Liver (tissue), 9 donors: ENCODE data around the gene SCN8A. TPM values are rescaled to one million over a fixed set of nuclear protein-coding genes. Genes with fewer than 3 reads are reported as not detected.

ENCODE experiments used
- DNase-seq: peaks from one replicate; pipeline ENCODE4 v3.0.0-alpha.2; 2017; ENCODE audit warnings: low spot score
- H3K27ac ChIP-seq, 2 donors: one replicate each; pipeline ENCODE4 v1.7.0; 2013; ENCODE audit warnings: inconsistent platforms in 2 of 2, low read length in 2 of 2, control low read depth in 1 of 2, low read depth in 1 of 2, mild to moderate bottlenecking in 1 of 2
- H3K27me3 ChIP-seq, 4 donors: one replicate each; pipeline versions ENCODE4 v1.6.1 to v1.7.0; 2013; ENCODE audit warnings: low read length in 3 of 4, inconsistent platforms in 1 of 4, mild to moderate bottlenecking in 1 of 4, moderate library complexity in 1 of 4; ENCODE audit not compliant: control insufficient read depth in 4 of 4, insufficient read depth in 4 of 4
- H3K36me3 ChIP-seq, 4 donors: one replicate each; pipeline versions ENCODE4 v1.6.1 to v1.7.0; 2013; ENCODE audit warnings: low read length in 3 of 4, mild to moderate bottlenecking in 3 of 4, low read depth in 1 of 4, moderate library complexity in 1 of 4; ENCODE audit not compliant: control insufficient read depth in 4 of 4, insufficient read depth in 3 of 4
- H3K4me1 ChIP-seq, 4 donors: one replicate each; pipeline versions ENCODE4 v1.6.1 to v1.7.0; 2013; ENCODE audit warnings: low read length in 3 of 4, mild to moderate bottlenecking in 3 of 4, moderate library complexity in 1 of 4; ENCODE audit not compliant: control insufficient read depth in 4 of 4, insufficient read depth in 4 of 4
- H3K4me3 ChIP-seq, 3 donors: one replicate each; pipeline versions ENCODE4 v1.6.1 to v1.7.0; 2013; ENCODE audit warnings: low read length in 3 of 3, control low read depth in 1 of 3, low read depth in 1 of 3, mild to moderate bottlenecking in 1 of 3
- H3K9ac ChIP-seq, 2 donors: one replicate each; pipeline ENCODE4 v1.7.0; 2013; ENCODE audit warnings: low read length in 2 of 2, mild to moderate bottlenecking in 2 of 2, moderate library complexity in 2 of 2, control low read depth in 1 of 2, low read depth in 1 of 2
- H3K9me3 ChIP-seq, 4 donors: one replicate each; pipeline versions ENCODE4 v1.6.1 to v1.7.0; 2013; ENCODE audit warnings: low read length in 3 of 4; ENCODE audit not compliant: control insufficient read depth in 4 of 4
- FOXA1 ChIP-seq: IDR thresholded peaks from 2 replicates; pipeline ENCODE4 v1.6.1; 2016; ENCODE audit warnings: antibody characterized with exemption
- FOXA2 ChIP-seq: IDR thresholded peaks from 2 replicates; pipeline ENCODE4 v1.6.1; 2016; ENCODE audit warnings: antibody characterized with exemption
- GABPA ChIP-seq, 2 donors: IDR thresholded peaks in 1 of 2; conservative IDR thresholded peaks in 1 of 2; 2 replicates each; pipeline ENCODE4 v1.6.1; 2016; ENCODE audit warnings: antibody characterized with exemption in 2 of 2, mild to moderate bottlenecking in 1 of 2, moderate library complexity in 1 of 2
- HNF4G ChIP-seq: IDR thresholded peaks from 2 replicates; pipeline ENCODE4 v1.6.1; 2016; ENCODE audit warnings: antibody characterized with exemption
- JUND ChIP-seq, 2 donors: IDR thresholded peaks; 2 replicates each; pipeline ENCODE4 v1.6.1; 2016; ENCODE audit warnings: antibody characterized with exemption in 2 of 2
- MAX ChIP-seq: IDR thresholded peaks from 2 replicates; pipeline ENCODE4 v1.6.1; 2016; ENCODE audit warnings: antibody characterized with exemption
- RAD21 ChIP-seq, 2 donors: IDR thresholded peaks; 2 replicates each; pipeline ENCODE4 v1.6.1; 2016; ENCODE audit warnings: antibody characterized with exemption in 2 of 2, mild to moderate bottlenecking in 2 of 2
- REST ChIP-seq: IDR thresholded peaks from 2 replicates; pipeline ENCODE4 v1.6.1; 2016; ENCODE audit warnings: antibody characterized with exemption, mild to moderate bottlenecking
- RXRA ChIP-seq, 2 donors: IDR thresholded peaks; 2 replicates each; pipeline ENCODE4 v1.6.1; 2017 to 2018; ENCODE audit warnings: antibody characterized with exemption in 2 of 2, mild to moderate bottlenecking in 1 of 2
- TAF1 ChIP-seq: conservative IDR thresholded peaks from 2 replicates; pipeline ENCODE4 v1.6.1; 2016; ENCODE audit warnings: antibody characterized with exemption, mild to moderate bottlenecking
- WGBS: extraction: QIAGEN DNeasy Blood & Tissue Kit; methylation state at CpG from one replicate; pipeline ENCODE4 v1.1.7; 2013; 5-methylcytosine and 5-hydroxymethylcytosine counted together
- polyA plus RNA-seq, 2 donors: library from polyadenylated mRNA; stranded (reverse) in 1 of 2; unstranded in 1 of 2; fragments of 200-250 nt in 1 of 2; fragments of >200 nt in 1 of 2; fragmentation: Nextera tagmentation in 1 of 2; extraction: Ambion mirVana in 1 of 2; gene quantifications; one replicate each; pipeline versions ENCODE4 v1.2.1 to v1.2.3, GENCODE V29; 2013 to 2015
- total RNA-seq, 2 donors: library from RNA; depleted of rRNA; stranded (reverse); fragments of >200 nt; gene quantifications; one replicate each; pipeline ENCODE4 v1.2.3, GENCODE V29; 2014
- donor health status: healthy.
- donor health status: healthy.
- donor health status: healthy.
- donor health status: healthy.
- donor health status: healthy.

The SCN8A gene
- total and polyA plus RNA-seq, 4 donors: 0.84 to 12.7 (median 3.8) TPM

DNA sequence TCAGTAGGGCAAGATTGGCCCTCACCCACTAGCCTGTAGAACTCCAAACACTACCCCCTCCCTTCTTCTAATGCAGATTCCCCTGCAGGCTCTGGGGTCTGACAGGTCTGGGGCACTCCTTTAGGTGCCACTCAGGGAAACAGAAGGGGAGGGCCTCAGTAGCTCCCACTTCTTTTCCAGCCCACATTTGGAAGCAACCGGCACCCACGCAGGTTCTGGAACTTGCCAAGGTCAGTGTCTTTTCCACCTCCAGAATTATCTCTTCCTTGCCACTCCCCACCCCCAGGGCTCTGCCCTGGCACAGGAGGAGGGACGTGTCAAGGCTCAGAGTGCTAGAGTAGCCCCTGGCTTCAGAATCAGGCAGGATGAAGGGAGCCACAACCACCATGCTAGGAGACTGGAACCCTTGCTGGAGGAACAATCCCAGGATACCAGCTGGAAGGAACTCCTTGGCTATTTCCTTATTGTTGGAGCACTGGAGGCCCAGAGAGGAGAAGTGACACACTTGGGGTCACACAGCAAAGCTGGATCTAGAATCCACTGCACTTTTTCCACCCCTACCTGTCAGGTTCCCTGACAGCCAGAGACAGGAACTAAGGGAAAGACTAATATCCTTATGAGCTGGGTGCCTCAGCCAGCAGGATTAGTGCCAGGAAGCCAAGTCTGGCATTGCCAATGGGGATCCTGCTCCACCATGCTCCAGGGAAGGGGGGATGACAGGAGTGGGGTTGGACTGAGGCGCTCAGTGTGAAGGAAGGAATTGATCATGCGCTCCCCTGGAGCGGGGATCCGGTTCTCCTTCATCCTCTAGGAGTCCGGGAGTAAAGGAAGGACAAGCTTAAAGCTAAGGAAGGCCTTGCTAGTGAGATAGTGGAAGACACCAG is 259.3 kb downstream of the SCN8A start (continued):
- TF ChIP-seq MAX: no peak

GRCh38 chr12:51850965-51851299 is 259.9 kb downstream of the SCN8A start:
- no peak overlapping the region for H3K27ac ChIP-seq
- no peak overlapping the region for H3K9ac ChIP-seq
- H3K4me3 ChIP-seq: no peak overlapping the region
- H3K27me3 ChIP-seq: no peaks in the 10 kb centered on the region
- DNase-seq: no peak
- 86% methylated on average over 4 of the region's 4 CpGs for WGBS
- H3K36me3 ChIP-seq: no peaks in the 10 kb centered on the region
- no peaks in the 10 kb centered on the region for H3K9me3 ChIP-seq
- H3K4me1 ChIP-seq: peaks cover 4 to 17% (median 14%) of the 10 kb centered on the region in 4 donors
- no peak for TF ChIP-seq RAD21 (IDR thresholded peaks at IDR 0.05)
- TF ChIP-seq TAF1: no peak
- no peak for TF ChIP-seq HNF4G
- no peak for TF ChIP-seq MAX
- TF ChIP-seq RXRA (IDR thresholded peaks at IDR 0.05): no peak
- TF ChIP-seq GABPA (IDR thresholded peaks at IDR 0.05 in 1 of 2, conservative IDR thresholded peaks at IDR 0.05 in 1 of 2): no peak
- no peak for TF ChIP-seq FOXA1
- no peak for TF ChIP-seq REST
- no peak for TF ChIP-seq FOXA2

GRCh38 chr12:51851413-51852124 is 260.5 kb downstream of the SCN8A start:
- H3K27ac ChIP-seq: no peak overlapping the region
- no peaks in the 10 kb centered on the region for H3K36me3 ChIP-seq
- peaks cover 4 to 20% (median 14%) of the 10 kb centered on the region in 4 donors for H3K4me1 ChIP-seq
- DNase-seq: no peak
- WGBS: 70% methylated on average over 8 of the region's 8 CpGs
- no peak overlapping the region for H3K4me3 ChIP-seq
- no peak overlapping the region for H3K9ac ChIP-seq
- no peak for TF ChIP-seq JUND (IDR thresholded peaks at IDR 0.05)
- no peak for TF ChIP-seq TAF1
- peaks cover 0 to 6% (median 0%) of the 10 kb centered on the region in 4 donors for H3K27me3 ChIP-seq
- H3K9me3 ChIP-seq: no peaks in the 10 kb centered on the region
